Sigmoid colon (tissue), 4 donors: ENCODE data around the gene SLC44A1.

Experiments used
- CTCF ChIP-seq, 4 experiments: fragments of 450-650 bp in 3 of 4; fragments of 200-600 bp in 1 of 4; IDR thresholded peaks; one replicate each; pipeline ENCODE4 v1.5.1; 2016 to 2019; ENCODE audit warnings: antibody characterized with exemption in 4 of 4, mild to moderate bottlenecking in 3 of 4, moderate library complexity in 2 of 4
- EP300 ChIP-seq, 4 donors: sonication (generic); formaldehyde crosslinking; IDR thresholded peaks; one replicate each; pipeline ENCODE4 v1.6.1; 2017; ENCODE audit warnings: antibody characterized with exemption in 4 of 4
- POLR2A ChIP-seq, 2 donors: fragments of 450-650 bp; IDR thresholded peaks; one replicate each; pipeline ENCODE4 v1.6.1; 2016; ENCODE audit warnings: antibody characterized with exemption in 2 of 2, mild to moderate bottlenecking in 2 of 2, moderate library complexity in 2 of 2

GRCh38 chr9:105308461-105309341 is 64.2 kb downstream of the SLC44A1 start:
- TF ChIP-seq CTCF (IDR thresholded peaks at IDR 0.05) (no peak), POLR2A (IDR thresholded peaks at IDR 0.05) (no peak), EP300 (IDR thresholded peaks at IDR 0.05) (no peak)
